SK-N-DZ (cell line): Measurements from ENCODE around the gene ARHGAP21. TPM values are rescaled to one million over a fixed set of nuclear protein-coding genes. Genes with fewer than 3 reads are reported as not detected.
"Not testable (repeated sequence)": the region's sequence is repeated elsewhere in the genome, so short reads cannot be mapped to it uniquely, and the experiment has no call there.

Experiments used
- DNase-seq: peaks from one replicate; pipeline ENCODE4 v3.0.0-alpha.2; 2015; ENCODE audit warnings: low spot score
- polyA plus RNA-seq, 2 experiments: library from polyadenylated mRNA; depleted of rRNA; stranded (reverse); fragments of >200 nt; gene quantifications; 2 replicates each; pipeline ENCODE4 v1.2.3, GENCODE V29; 2014

The ARHGAP21 gene
- polyA plus RNA-seq (2014; cell fraction: cytosol; rRNA removed), result 28.6 and 32.3 TPM in 2 replicates
- polyA plus RNA-seq (2014; cell fraction: nucleus; rRNA removed), result 65.8 and 109 TPM in 2 replicates

DNA sequence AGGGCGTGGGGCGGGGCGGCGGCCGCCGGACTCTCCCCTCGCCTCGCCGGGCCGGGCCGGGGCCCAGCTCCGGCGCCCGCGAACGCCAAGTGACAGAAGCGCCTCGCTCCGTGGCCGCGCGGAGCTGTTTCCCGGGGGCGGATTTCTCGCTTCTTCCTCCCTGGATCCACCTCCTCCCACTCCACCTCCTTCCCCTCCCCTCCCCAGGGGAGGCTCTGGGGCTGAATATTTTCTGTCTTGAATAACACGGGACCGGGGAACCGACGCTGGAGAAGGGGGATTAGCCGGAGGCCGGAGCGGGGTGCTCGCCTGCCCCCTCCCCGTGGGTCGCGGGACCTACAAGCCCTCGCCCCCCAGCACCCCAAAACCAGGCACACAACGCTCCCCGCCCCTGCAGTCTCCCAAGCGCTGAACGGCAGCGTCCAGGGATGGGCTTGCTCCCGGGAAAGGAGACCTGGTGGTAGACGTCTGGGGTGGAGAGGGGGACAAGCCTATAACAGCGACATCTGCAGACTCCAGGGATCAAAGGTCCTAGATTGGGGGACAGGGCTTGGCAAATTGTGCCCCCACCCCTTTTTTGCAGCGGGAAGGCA, at the start of gene ARHGAP21:
Gene ARHGAP21 (minus strand): TSS at position 100 of the 593 bp plus-strand sequence. CDS start 1,988 bp downstream, outside the sequence.
- DNase-seq, result peak; percentile 56

DNA sequence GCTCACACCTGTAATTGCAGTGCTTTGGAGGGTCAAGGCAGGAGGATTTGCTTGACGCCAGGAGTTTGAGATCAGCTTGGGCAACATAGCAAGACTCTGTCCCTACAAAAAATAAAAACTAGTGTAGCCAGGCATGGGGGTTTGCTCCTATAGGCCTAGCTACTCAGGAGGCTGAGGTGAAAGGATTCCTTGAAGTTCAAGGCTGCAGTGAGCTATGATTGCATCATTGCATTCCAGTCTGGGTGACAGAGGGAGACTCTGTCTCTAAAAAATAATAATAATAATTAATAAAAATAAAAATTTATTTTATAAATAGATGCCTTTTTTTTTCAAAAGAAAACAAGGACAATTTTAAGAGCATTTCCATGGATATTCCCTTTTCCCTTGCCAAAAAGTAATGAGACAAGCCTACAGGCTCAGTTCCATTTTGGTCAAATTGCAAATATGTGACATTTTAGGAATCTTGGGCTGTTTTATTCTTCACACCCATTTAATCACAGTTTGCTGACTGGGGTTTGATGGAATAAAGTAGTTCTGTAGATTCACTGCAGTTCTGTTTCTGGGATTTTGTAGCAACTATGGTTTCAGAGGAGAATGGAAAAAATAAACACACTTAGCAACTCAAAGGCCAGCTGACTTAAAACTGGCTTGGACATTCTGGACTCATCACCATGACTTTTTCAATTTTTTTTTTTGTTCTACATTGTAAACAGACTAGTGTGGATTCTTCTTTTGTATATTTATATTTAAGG, 48.4 kb upstream of the ARHGAP21 start:
- DNase-seq, result no peak

DNA sequence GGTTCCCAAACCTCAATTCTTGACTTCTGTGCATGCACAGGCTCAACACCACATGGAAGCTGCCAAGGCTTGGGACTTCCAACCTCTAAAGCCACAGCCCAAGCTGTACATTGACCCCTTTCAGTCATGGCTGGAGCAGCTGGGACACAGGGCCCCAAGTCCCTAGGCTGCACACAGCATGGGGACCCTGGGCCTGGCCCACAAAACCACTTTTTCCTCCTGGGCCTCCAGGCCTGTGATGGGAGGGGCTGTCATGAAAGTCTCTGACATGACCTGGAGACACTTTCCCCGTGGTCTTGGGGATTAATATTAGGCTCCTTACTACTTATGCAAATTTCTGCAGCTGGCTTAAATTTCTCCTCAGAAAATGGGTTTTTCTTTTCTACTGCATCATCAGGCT, 41.3 kb upstream of the ARHGAP21 start:
- not testable (repeated sequence) for DNase-seq

DNA sequence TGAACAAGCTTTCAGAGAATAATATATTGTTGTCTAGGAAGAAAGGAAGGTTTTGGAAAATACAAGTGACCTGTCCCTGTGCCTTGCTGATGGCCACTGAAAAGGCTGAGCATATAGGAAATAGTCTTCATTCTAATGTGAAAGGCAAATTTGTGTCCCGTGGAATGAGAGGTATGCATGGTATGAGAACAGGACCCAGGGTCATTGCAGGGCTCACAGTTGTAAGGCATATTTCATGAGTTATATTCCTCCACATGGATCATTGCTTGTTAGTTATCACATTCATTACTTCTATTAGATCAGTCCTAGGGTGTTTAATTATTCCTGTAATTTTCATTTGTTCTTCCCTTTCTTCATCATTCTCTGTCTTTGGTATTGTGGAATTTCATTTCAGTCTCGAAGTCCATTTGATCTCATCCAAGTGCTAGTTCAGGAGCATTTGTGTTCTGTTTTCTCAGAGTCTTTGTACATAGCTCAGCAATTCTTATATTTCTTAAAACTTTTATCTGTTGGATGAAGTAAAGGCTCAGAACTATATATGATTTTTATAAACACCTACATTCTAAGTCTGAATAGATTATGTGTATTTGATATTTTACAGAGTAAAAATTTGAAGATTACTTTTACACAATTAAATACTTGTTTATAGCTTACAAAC, 39.4 kb upstream of the ARHGAP21 start:
- DNase-seq, result no peak

DNA sequence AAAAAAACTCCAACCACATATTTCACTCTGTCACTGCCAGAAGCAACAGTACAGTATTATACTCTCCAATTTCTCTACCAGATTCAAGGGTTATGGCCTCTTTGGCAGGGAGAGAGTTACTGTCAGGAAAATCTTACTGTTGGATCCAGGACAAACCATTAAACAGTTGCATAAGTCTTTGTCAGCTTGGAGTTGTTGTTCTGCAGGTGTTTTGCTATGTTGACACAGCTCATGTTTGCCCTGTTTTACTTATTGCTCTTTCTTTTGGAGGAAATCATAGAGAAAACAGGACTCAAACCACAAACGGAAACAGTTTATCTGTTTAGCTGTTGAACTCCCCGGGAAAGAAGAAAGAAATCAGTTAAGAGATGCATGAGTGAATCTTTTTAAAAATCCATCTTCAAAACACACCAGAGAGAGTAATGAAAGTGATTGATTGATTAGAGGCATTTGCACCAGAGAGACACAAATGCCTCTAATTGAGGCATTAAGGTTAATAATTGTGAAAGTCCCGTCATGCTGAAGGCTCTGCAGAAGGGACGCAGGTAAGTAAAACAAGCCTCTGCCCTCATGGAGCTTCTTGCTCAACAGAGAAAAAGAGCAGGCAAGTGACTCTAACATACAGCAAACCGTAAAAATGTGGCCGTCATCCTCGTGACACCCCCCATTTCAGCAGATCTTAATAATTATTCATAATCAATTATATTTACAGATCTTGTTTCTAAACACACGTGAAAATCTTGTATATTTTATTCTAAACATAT, 38.7 kb upstream of the ARHGAP21 start:
- no peak for DNase-seq

DNA sequence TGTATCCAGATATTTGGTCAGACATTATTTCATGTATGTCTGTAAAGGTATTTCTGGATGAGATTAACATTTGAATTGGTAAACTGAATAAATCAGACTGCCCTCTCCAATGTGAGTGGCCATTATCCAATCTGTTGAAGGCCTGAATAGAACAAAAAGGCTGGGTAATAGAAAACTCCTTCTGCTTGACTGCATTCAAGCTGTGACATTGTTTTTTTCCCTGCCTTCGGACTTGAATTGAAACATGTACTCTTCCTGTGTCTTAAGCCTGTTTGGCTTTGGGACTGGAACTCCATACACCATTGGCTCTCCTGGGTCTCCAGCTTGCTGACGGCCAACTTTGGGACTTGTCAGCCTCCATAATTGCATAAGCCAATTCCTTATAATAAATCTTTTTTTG, 36.0 kb upstream of the ARHGAP21 start:
- DNase-seq, result no peak

DNA sequence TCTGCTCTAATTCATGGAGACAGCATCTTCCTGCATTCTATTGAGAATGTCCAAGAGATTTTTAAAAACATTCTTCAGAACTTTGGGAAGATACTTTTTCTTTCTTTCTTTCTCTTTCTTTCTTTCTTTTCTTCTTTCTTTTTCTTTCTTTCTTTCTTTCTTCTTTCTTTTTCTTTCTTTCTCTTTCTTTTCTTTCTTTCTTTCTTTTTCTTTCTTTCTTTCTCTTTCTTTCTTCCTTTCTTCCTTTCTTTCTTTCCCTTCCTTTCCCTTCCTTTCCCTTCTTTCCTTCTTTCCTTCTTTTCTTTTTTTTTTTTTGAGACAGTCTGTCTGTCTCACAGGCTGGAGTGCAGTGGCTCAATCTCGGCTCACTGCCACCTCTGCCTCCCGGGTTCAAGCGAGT, 34.6 kb upstream of the ARHGAP21 start:
- not testable (repeated sequence) for DNase-seq

DNA sequence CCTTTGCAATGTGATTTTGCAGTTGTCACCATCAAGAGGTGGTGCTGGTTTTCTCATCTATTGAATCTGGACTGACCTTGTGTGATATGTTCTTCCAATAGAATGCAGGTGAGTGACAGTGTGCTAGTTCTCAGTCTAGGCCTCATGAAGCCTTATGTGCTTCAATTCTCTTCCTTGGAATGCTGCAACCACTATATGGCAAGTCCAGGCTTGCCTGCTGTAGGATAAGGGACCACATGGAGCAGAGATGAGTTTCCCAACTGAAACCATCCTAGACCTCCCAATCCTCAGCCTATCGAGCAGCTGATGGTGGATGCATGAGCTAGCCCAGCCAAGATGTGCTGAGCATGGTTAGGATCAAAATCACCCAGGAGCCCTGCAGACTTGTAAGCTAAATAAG, 32.6 kb upstream of the ARHGAP21 start:
- no peak for DNase-seq

DNA sequence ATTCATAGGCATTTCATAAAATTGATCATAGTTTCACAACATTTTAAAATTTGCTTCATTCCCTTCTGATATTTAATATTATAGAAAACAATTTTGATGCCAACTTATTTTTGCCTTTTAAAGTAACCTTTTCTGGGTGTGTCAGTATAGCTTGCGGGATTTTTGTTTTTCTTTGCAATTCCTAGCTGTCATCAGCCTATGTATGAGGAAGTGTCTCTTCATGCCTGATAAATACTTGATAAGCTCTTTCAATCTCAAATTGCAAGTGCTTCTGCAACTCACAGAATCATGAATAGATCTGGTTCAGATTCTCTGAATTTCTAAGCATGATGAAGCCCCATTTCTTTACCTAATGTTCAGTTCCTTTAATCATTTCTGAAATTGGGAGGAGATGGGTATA, 28.0 kb upstream of the ARHGAP21 start:
- DNase-seq, result no peak

DNA sequence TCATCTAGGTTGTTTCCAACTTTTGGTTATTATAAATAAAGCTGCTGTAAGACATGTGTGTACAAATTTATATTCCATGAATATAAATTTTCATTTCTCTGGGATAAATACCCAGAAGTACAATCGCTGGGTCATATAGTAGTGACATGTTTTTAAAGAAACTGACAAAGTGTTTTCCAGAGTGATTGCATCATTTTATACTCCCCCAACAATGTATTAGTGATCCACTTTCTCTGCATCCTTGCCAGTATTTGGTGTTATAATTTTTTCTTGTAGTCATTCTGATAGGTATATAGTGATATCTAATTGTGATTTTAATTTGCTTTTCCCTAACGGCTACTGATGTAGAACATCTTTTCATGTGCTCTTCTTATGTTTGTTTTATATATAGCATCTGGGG, 27.0 kb upstream of the ARHGAP21 start:
- DNase-seq, result no peak

DNA sequence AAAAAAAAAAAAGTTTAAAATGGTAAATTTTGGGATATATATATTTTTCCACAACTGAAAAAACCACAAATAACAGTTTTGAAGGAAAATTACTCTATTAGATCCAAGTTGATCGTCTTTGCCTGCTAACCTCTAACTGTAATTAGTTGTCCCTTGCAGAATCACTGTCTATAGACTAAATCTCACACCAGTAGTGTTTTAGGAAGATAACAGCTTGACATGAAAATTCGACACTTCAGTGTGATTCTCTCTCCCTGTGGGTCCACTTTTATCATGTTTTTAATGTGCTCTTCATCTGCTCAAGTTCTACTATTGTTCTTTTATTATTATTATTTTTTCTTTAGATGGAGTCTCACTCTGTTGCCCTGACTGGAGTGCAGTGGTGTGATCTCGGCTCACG, 24.5 kb upstream of the ARHGAP21 start:
- no peak for DNase-seq

DNA sequence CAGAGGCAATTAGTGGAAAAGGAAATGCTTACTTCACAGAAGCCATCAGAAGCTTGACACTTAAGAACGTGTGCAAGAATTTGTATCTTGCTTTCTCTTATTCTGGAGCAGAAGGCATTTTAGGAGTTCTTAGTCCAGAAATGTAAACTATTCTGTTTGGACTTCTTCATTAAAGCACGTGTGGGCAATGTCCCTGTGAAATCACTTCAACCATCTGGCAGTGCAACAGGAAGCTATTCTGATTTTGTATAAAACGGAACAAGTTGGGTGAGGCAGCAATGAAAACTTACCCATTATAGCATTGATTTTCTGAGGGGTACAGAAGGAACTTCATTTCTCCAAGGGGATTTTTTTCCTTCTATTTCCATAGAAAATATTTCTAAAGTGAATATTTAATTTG, 21.3 kb upstream of the ARHGAP21 start:
- no peak for DNase-seq

DNA sequence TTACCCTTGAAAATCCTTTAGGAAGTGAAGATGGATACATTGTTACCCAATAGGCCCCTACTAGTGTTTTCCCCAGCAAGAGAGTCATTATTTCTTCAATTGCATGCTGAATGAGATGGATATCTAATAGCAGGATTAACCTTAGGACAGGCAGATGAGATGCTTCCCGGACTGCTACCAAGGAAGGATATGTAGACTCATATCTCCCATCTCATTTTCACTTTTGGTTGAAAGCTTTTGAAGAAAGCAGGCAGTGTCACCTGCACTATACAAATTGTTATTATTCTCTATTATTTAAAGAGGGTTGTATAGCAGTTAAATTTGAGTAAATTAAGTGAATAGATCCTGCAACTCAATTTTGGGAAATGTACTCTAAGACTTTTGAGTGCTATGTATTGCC, 17.0 kb upstream of the ARHGAP21 start:
- no peak for DNase-seq

DNA sequence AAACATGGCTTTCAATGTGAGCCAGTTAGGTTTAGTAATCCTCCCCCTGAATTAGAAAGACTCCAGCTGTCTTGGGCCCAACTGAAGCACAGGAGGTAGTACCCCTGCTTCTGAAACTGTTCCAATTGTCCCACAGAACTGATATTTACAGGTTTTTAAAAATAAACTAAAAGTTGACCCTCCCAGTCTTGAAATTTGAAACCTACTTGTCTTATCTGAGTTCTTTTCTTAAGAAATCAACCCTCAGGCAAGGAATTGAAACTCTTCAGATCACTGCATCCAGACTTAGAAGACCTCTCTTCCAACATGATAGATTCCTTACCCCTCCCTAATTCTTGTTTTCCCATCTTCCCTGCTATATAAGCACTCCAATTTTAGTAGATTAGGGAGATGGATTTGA, 13.3 kb upstream of the ARHGAP21 start:
- no peak for DNase-seq

DNA sequence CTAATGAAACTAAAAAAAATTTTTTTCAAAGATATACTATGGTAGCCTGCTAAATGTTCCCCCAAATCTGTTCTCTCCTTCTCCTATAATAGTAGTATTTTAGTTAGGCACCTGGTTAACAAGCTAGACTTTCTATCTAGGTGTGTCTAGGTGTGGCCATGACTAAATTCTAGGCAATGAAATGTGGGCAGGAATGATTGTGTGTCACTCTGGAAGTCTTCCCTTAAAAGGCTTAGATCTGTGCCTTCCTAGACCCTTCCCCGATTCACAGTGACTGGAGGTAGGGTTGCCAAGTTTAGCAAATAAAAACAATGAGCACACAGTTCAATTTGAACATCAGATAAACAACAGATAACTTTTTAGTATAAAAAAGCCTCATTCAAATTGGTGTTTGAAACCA, 8.3 kb upstream of the ARHGAP21 start:
- DNase-seq, result no peak

DNA sequence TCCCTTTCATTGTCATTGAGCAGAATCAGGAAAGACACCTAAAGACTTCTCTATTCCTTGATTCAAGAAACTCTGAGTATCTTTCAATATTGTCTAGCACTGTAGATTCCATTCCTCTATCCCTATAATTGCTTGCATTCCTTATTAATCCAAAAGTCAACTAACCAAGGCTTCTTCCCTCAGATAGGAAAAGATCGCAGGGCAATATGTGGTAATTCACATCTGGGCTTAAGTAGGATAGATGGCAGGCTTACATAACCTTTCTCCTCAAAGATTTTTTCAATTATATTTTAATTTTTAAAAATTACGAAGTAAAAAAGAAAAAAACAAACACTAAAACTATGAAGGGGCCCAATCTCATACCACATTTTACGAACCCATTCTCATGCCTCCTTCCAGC, 7.1 kb upstream of the ARHGAP21 start:
- DNase-seq, result no peak

DNA sequence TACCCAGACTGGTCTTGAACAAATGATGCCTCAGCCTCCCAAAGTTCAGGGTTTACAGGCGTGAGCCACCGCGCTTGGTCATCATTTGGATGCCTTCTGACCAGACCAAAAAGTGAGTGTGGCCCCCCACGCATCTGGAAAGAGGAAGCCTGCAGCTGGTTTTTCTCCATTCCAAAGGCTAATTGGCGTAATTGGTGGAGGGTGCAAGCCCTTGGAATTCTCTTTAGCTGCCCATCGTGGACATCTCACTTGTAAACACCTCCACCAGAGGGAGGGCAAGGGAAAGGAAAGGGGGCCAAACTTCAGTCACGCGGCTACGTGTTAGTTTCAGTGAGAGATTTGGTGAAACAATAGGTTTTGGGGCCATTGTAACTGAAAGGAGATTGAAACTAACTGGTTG, 4.1 kb upstream of the ARHGAP21 start:
- DNase-seq, result peak; percentile 11

DNA sequence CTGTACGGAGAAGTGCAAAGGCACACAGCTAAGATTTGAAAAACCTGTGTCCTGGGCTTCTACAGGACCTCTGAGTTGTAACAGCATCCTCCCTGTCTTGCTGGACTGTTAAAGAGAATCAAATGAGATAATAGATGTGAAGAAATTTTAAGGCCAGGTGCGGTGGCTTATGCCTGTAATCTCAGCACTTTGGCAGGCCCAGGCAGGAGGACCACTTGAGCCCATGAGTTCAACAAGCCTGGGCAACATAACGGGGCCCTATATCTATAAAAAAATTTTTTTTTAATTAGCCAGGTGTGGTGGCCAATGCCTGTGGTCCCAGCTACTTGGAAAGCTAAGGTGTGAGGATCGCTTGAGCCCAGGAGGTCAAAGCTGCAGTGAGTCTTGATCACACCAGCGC, 2.9 kb upstream of the ARHGAP21 start:
- DNase-seq, result no peak

DNA sequence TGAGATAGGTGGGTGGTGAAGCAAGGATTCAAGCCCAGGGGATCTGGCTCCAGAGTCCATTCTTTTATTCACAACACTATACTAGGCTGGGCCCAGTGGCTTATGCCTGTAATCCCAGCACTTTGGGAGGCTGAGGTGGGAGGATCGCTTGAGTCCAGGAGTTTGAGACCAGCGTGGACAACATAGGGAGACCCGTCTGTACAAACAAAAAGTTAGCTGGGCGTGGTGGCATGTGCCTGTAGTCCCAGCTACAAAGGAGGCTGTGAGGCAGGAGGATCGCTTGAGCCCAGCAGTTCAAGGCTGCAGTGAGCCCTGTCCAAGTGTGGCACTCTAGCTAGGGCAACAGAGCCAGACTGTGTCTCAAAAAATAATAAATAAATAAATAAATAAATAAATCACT, 2.3 kb upstream of the ARHGAP21 start:
- not testable (repeated sequence) for DNase-seq

DNA sequence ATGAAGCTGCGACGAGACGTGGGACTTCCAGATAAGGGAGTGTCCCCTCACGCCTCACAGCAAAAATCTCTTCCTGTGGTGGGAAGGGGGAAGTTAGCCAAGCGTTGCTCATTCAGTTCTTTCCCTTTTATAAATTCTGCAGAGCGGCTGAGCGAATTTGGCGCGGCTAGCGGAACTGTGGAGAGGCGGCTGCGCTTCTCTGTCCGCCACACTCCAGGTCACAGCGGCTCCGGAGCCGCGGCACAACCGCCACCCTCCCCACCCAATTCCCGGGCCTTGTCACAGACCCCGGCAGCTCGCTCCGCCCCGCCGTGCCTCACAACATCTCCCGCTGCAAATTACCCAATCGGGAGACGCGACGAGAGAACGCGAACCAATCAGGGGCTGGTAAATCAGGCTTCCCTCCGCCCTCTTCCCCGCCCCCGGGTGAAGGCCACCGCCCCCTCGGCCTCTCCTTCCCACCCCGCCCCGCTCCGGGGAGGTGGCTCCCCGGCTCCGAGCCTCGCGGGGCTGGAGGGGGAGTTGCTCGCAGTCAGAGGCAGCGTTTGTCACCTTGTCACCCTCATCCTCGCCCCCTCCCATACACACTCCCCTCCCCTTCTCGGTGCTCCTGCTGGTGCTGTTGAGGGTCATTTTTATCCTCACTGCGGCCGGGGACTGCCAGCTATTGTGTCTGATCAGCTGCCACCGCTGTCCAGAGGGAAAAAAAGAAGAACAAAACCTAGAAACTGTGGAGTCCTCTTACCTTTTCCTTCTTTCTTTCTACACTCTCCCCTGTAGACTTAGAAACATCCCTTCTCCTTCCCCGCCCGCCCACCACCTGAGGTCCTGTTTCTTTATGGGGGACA, 918 bp upstream of the ARHGAP21 start:
- DNase-seq, result peak; percentile 96

DNA sequence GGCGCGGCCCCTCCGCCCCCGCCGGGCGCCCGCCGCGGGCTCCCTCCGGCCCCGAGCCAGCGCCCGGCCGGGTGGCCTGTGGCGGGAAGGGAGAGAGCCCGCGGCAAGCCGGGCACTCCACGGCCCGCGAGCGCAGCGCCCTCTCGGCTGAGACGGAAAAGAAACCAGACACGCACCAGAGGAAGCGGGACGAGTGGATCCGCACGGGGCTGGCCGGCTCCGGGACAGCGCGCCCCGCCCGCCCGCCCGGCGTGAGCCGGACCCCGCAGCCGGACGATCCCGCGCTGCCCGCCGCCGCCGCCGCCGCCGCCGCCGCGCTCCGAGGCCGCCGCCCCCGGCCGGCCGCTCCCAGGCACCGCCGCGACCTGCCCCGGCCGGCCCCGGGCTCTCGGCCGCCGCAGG, 300 bp downstream of the ARHGAP21 start:
- DNase-seq, result no peak
